Lung (tissue), 12 donors: Measurements from ENCODE around the gene PLXNB3. TPM values are rescaled to one million over a fixed set of nuclear protein-coding genes. Genes with fewer than 3 reads are reported as not detected.
"Not testable (repeated sequence)": the region's sequence is repeated elsewhere in the genome, so short reads cannot be mapped to it uniquely, and the experiment has no call there.

ENCODE experiments used
- ATAC-seq: fragments of 200-7000 bp; cut with Tn5 transposase; one replicate; pipeline ENCODE4 v1.9.1; 2020; ENCODE audit warnings: moderate number of reproducible peaks; ENCODE audit not compliant: insufficient read depth, low FRiP score
- DNase-seq, 3 donors: peaks; one replicate each; pipeline ENCODE4 v3.0.0-alpha.2; 2013 to 2017
- H3K27ac ChIP-seq, 2 donors: one replicate each; pipeline ENCODE4 v1.5.1; 2013; ENCODE audit warnings: mild to moderate bottlenecking in 2 of 2, moderate library complexity in 2 of 2, control low read depth in 1 of 2, inconsistent platforms in 1 of 2, low read depth in 1 of 2, low read length in 1 of 2
- H3K27me3 ChIP-seq, 3 donors: one replicate each; pipeline ENCODE4 v1.5.1; 2013; ENCODE audit warnings: low read length in 2 of 3; ENCODE audit not compliant: control insufficient read depth in 3 of 3, insufficient read depth in 3 of 3
- H3K36me3 ChIP-seq, 4 donors: one replicate each; pipeline ENCODE4 v1.5.1; 2013; ENCODE audit warnings: low read length in 4 of 4, mild to moderate bottlenecking in 1 of 4, moderate library complexity in 1 of 4; ENCODE audit not compliant: control insufficient read depth in 4 of 4, insufficient read depth in 4 of 4
- H3K4me1 ChIP-seq, 5 donors: one replicate each; pipeline ENCODE4 v1.5.1; 2013; ENCODE audit warnings: low read length in 5 of 5, mild to moderate bottlenecking in 2 of 5, moderate library complexity in 1 of 5; ENCODE audit not compliant: control insufficient read depth in 5 of 5, insufficient read depth in 5 of 5
- H3K4me3 ChIP-seq: one replicate; pipeline ENCODE4 v1.5.1; 2013; ENCODE audit warnings: mild to moderate bottlenecking, control low read depth, moderate library complexity
- H3K9ac ChIP-seq, 2 donors: one replicate each; pipeline ENCODE4 v1.5.1; 2013; ENCODE audit warnings: low read length in 2 of 2, control low read depth in 1 of 2; ENCODE audit not compliant: insufficient read depth in 1 of 2
- H3K9me3 ChIP-seq, 4 donors: one replicate each; pipeline ENCODE4 v1.5.1; 2013; ENCODE audit warnings: low read length in 3 of 4, mild to moderate bottlenecking in 1 of 4, moderate library complexity in 1 of 4; ENCODE audit not compliant: control insufficient read depth in 4 of 4, insufficient read depth in 3 of 4
- WGBS, 2 donors: extraction: QIAGEN DNeasy Blood & Tissue Kit; methylation state at CpG; one replicate each; pipeline ENCODE4 v1.1.7; 2013; 5-methylcytosine and 5-hydroxymethylcytosine counted together
- polyA plus RNA-seq, 2 donors: library from polyadenylated mRNA; stranded (reverse); fragments of 200-250 nt; gene quantifications; one replicate each; pipeline ENCODE4 v1.2.1, GENCODE V29; 2013
- total RNA-seq, 2 donors: library from RNA; depleted of rRNA in 1 of 2; stranded (reverse); fragments of >200 nt in 1 of 2; gene quantifications; one replicate each; pipeline ENCODE4 v1.2.1, GENCODE V29; 2014 to 2021
- TF ChIP-seq, protein P1 (sequence below): IDR thresholded peaks from 2 replicates; pipeline ENCODE4 v1.5.1; 2012; ENCODE audit warnings: mild to moderate bottlenecking; ENCODE audit errors: control extremely low read depth, extremely low read depth
- donor health status: control.
- donor health status: control.
- donor health status: Bipolar disorder and iron deficiency.
- donor health status: healthy.
- donor health status: DM: yes; HTN: yes; CAD: no.

PLXNB3 gene
- total and polyA plus RNA-seq, 4 donors: 1.0 to 2.6 (median 1.5) TPM

DNA sequence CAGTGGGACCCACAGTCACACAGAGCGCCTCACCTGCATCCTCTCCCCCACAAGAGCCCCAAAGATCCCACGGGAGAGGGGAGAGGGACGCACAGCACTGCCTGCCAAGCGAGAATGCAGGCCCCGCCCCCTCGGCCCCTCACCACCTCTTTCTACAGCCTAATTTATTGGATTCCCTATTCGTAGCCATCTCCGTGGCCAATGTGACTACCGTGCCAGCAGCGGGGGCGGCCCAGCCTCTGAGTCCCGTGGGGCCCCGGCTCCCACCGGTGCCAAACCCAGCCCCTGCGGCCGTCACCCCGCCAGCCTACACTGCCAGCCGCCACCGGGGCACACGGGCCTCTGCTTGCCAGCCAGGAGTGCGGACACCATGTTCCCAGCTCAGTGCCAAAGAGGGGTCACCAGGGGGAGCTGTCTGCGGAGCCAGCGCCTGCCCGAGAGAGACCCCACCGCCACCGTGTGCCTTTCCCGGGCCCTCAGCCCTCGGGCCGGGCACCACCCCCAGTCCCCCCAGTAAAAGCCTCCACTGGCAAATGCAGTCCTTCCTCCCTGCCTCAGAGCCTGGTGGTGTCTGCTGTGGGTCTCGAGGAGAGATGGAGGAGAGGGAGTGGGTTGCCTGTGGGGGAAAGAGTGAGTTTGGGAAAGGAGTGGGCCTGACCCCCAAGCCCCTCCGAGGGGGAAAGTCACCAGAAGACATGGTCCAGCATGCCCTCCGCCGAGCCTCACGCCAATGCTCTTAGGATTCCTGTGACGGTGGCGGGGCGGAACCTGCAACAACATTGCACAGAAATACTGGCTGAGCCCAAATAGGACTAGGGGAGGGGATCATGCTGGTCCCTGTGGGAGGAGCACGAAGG lies 19.6 kb upstream of the PLXNB3 start:
- Histone ChIP-seq H3K4me3 (no peak overlapping the region), H3K27me3 (no peaks in the 10 kb centered on the region), H3K27ac (peak overlapping the region in 1 of 2 donors; percentile 20), H3K9me3 (peaks cover 0 to 7% (median 0%) of the 10 kb centered on the region in 4 donors), H3K9ac (no peak overlapping the region), H3K36me3 (peaks cover 0 to 2% (median 0%) of the 10 kb centered on the region in 4 donors), H3K4me1 (peaks cover 0 to 2% (median 0%) of the 10 kb centered on the region in 5 donors)
- TF ChIP-seq, protein P1, sequence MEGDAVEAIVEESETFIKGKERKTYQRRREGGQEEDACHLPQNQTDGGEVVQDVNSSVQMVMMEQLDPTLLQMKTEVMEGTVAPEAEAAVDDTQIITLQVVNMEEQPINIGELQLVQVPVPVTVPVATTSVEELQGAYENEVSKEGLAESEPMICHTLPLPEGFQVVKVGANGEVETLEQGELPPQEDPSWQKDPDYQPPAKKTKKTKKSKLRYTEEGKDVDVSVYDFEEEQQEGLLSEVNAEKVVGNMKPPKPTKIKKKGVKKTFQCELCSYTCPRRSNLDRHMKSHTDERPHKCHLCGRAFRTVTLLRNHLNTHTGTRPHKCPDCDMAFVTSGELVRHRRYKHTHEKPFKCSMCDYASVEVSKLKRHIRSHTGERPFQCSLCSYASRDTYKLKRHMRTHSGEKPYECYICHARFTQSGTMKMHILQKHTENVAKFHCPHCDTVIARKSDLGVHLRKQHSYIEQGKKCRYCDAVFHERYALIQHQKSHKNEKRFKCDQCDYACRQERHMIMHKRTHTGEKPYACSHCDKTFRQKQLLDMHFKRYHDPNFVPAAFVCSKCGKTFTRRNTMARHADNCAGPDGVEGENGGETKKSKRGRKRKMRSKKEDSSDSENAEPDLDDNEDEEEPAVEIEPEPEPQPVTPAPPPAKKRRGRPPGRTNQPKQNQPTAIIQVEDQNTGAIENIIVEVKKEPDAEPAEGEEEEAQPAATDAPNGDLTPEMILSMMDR: no peak
- DNase-seq (peak in 2 of 3 donors; percentile 14 to 49), ATAC-seq (no peak)
- WGBS, 2 donors: 13 to 29% methylated on average over 12 to 38 of the region's 38 CpGs

DNA sequence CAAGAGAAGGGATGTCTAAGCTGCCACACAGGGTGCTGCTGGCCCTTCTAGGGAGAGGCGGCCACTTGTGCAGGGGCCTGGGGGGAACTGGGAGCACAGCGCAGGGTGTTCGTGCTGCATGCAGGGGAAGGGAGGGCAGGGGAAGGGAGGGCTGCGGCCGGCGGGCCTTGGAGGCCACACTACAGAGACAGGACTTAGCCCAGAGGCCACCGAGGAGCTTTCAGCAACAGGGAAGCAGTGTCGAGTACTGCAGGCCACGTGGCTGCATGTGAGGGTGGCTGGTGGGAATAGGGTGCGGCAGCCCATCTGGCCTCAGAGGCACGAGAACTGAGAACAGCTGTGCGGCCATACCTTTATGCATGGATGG lies 19.0 kb upstream of the PLXNB3 start:
- H3K27ac ChIP-seq, H3K9ac ChIP-seq, H3K4me1 ChIP-seq, H3K27me3 ChIP-seq, H3K36me3 ChIP-seq, H3K4me3 ChIP-seq, ATAC-seq, DNase-seq, H3K9me3 ChIP-seq: not testable (repeated sequence)
- 28 to 47% methylated on average over 7 to 12 of the region's 12 CpGs for WGBS, 2 donors

DNA sequence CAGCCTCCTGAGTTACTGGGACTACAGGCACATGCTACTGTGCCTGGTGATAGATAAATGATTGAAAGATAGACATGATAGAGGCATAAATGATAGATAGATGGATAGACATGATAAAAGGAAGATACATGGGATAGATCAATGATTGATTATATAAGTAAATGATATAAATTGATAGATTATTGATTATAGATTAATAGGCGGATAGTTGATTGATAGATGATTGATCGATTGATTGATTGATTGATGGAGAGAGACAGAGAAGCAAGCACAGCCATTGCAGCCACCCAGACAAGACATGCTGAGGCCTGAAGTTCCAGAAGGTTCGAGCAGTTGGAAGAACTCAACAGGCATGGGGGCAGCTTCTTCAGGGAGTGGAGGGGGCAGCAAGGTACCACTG lies 17.7 kb upstream of the PLXNB3 start:
- ATAC-seq: no peak
- 84 to 87% methylated on average over 3 of the region's 3 CpGs for WGBS, 2 donors
- Histone ChIP-seq H3K4me3 (no peak overlapping the region), H3K36me3 (no peaks in the 10 kb centered on the region), H3K27ac (no peak overlapping the region), H3K27me3 (no peaks in the 10 kb centered on the region), H3K9ac (no peak overlapping the region), H3K9me3 (peaks cover 0 to 5% (median 0%) of the 10 kb centered on the region in 4 donors), H3K4me1 (peaks cover 0 to 2% (median 0%) of the 10 kb centered on the region in 5 donors)
- TF ChIP-seq, protein P1: no peak
- no peak for DNase-seq

DNA sequence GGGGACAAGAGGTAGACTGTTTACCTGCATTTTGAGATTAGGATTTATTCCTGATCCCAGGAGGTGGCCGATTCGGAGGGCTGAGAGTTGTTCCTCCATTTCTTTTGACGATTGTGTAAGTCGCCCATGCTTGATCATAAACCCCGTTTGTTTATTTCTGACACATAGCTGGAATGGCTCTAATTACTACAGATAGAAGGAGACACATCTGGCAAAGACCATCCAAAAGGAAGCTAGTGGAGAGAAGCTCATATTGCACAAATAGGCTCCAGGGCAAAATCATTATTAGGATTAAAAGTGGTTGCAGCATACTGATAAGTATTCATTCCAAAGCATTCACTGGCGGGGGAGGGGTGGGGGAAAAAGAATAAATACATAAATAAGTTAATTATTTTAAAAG lies 17.1 kb upstream of the PLXNB3 start:
- DNase-seq, ATAC-seq, H3K9me3 ChIP-seq, H3K4me3 ChIP-seq, H3K4me1 ChIP-seq, H3K36me3 ChIP-seq, H3K27me3 ChIP-seq, H3K27ac ChIP-seq, H3K9ac ChIP-seq: not testable (repeated sequence)
- 70 to 81% methylated on average over 6 of the region's 6 CpGs for WGBS, 2 donors

DNA sequence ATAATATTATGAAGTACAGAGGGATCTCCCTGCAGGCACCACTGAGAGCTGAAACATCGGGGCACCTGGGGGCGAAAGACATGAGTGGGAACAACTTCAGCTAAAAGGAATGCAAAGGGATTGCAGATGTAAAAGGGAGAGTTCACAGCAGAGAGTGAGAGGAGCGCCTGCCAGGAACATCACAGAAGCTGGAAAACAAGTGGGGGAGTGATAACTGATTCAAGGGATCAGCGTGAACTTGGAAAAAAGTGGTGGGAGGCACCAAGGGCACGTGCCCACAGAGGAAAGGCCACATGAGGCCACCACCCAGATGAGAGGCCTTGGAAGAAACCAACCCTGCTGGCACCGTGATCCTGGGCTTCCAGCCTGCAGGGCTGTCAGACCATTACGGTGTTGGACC lies 15.0 kb upstream of the PLXNB3 start:
- H3K9ac ChIP-seq, DNase-seq, H3K4me1 ChIP-seq, H3K4me3 ChIP-seq, ATAC-seq, H3K36me3 ChIP-seq, H3K27ac ChIP-seq, H3K9me3 ChIP-seq, H3K27me3 ChIP-seq: not testable (repeated sequence)
- 84 to 87% methylated on average over 7 of the region's 7 CpGs for WGBS, 2 donors
